ENCODE measurements around the gene MAOA.
"Not testable (repeated sequence)": the region's sequence is repeated elsewhere in the genome, so short reads cannot be mapped to it uniquely, and the experiment has no call there.

The MAOA gene

GRCh38 chrX:43664258-43664657 lies 8.2 kb downstream of the MAOA start:
- no peak overlapping the region for H3K27ac ChIP-seq
- no peak for TF ChIP-seq CTCF (conservative IDR thresholded peaks at IDR 0.05)

- TF ChIP-seq CTCF (conservative IDR thresholded peaks at IDR 0.05): no peak
- H3K27ac ChIP-seq: no peak overlapping the region
These were observed 8.6 kb downstream of the MAOA start for GRCh38 chrX:43664708-43665107.

GRCh38 chrX:43666311-43666912 lies 10.3 kb downstream of the MAOA start:
- TF ChIP-seq CTCF (conservative IDR thresholded peaks at IDR 0.05): no peak
- H3K27ac ChIP-seq: no peak overlapping the region

GRCh38 chrX:43675965-43676628 lies 20.0 kb downstream of the MAOA start:
- not testable (repeated sequence) for H3K27ac ChIP-seq

GRCh38 chrX:43676971-43677572 lies 21.0 kb downstream of the MAOA start:
- H3K27ac ChIP-seq: peak overlapping the region; percentile 40; the same call in 1 of the 2 replicates
- no peak for TF ChIP-seq CTCF (conservative IDR thresholded peaks at IDR 0.05)

- no peak for TF ChIP-seq CTCF (conservative IDR thresholded peaks at IDR 0.05)
- H3K27ac ChIP-seq: peak overlapping the region; percentile 40; the same call in 1 of the 2 replicates
These were observed 21.9 kb downstream of the MAOA start for GRCh38 chrX:43677993-43678392.

GRCh38 chrX:43679058-43679457 lies 23.0 kb downstream of the MAOA start:
- TF ChIP-seq CTCF (conservative IDR thresholded peaks at IDR 0.05): no peak
- H3K27ac ChIP-seq: peak overlapping the region; percentile 18; the same call in 1 of the 2 replicates

- H3K27ac ChIP-seq: peak overlapping the region; percentile 18; the same call in 1 of the 2 replicates
- no peak for TF ChIP-seq CTCF (conservative IDR thresholded peaks at IDR 0.05)
These were observed 23.7 kb downstream of the MAOA start for GRCh38 chrX:43679778-43680177.

Measured in VCaP (cell line).